ENCODE measurements around the gene AKR1C8. TPM values are rescaled to one million over a fixed set of nuclear protein-coding genes. Genes with fewer than 3 reads are reported as not detected.

Gene AKR1C8
- total and polyA plus RNA-seq, 10 of the 15 experiments (the other 5 are each of a cell fraction or from before 2014, with no cell fraction given) = 0.18 TPM; not detected in 9

GRCh38 chr10:5105626-5106025 lies 79.3 kb downstream of the AKR1C8 start (continued):
- TF ChIP-seq ZBTB40 (IDR thresholded peaks at IDR 0.05; ENCODE audit: borderline replicate concordance) (no peak), RELA (IDR thresholded peaks at IDR 0.05; ENCODE audit: borderline replicate concordance, partially characterized antibody) (no peak), NR2C1 (IDR thresholded peaks at IDR 0.05) (no peak), MTA2 (IDR thresholded peaks at IDR 0.05; ENCODE audit: low read depth) (no peak), SMAD5 (IDR thresholded peaks at IDR 0.05; ENCODE audit: low read depth) (no peak), NFYA (IDR thresholded peaks at IDR 0.05; ENCODE audit: borderline replicate concordance, low read depth, low read length) (no peak), ELK1 (IDR thresholded peaks at IDR 0.05; ENCODE audit: low read depth, low read length) (no peak), NR2F1 (conservative IDR thresholded peaks at IDR 0.05) (no peak), NFIC (IDR thresholded peaks at IDR 0.05; ENCODE audit: low read depth, low read length) (no peak), POLR2AphosphoS2 (IDR thresholded peaks at IDR 0.05; ENCODE audit: low read depth, low read length) (no peak), MLLT1 (IDR thresholded peaks at IDR 0.05) (no peak), CTCF (IDR thresholded peaks at IDR 0.05 in 2 of 3, conservative IDR thresholded peaks at IDR 0.05 in 1 of 3; ENCODE audit: control insufficient read depth in 2 of 3, extremely low read depth in 1 of 3, insufficient read depth in 1 of 3, low read depth in 3 of 3, low read length in 3 of 3) (no peak)

Other genes with a start within 250 kb of the AKR1C8 start
- 0.06 TPM in 1 of 2 replicates, not detected in the other for gene AKR1C1, start 221.7 kb downstream of the AKR1C8 start, total RNA-seq (2014; rRNA removed)
- not detected in 2 replicates for gene AKR1C1, start 221.7 kb downstream of the AKR1C8 start, total RNA-seq (2014; rRNA removed; fragmentation: Illumina TruSeq; extraction: Trizol)
- gene AKR1C1, start 221.7 kb downstream of the AKR1C8 start, total RNA-seq (2021) = 0.40 and 0.64 TPM in 2 replicates
- gene AKR1C1, start 221.7 kb downstream of the AKR1C8 start, polyA plus RNA-seq (2011; rRNA removed) = 1.1 and 1.2 TPM in 2 replicates
- not detected in 2 replicates for gene AKR1C1, start 221.7 kb downstream of the AKR1C8 start, polyA plus RNA-seq (2014; fragmentation: Illumina TruSeq; extraction: Trizol)
- under 1 TPM in 1 of 2 experiments, not detected in 1; 0.05 TPM for gene AKR1C1, start 221.7 kb downstream of the AKR1C8 start, polyA plus RNA-seq (2014; fragmentation: Nextera tagmentation; extraction: Ambion mirVana)
- gene AKR1C1, start 221.7 kb downstream of the AKR1C8 start, polyA plus RNA-seq (2014; rRNA removed) = 0.11 TPM in 1 of 2 replicates, not detected in the other
- not detected for gene AKR1C1, start 221.7 kb downstream of the AKR1C8 start, polyA plus RNA-seq (2016; fragmentation: Nextera tagmentation; extraction: Ambion mirVana)
- gene AKR1C2, start 181.3 kb downstream of the AKR1C8 start, total RNA-seq (2014; rRNA removed) = not detected in 2 replicates
- gene AKR1C2, start 181.3 kb downstream of the AKR1C8 start, total RNA-seq (2014; rRNA removed; fragmentation: Illumina TruSeq; extraction: Trizol) = not detected in 2 replicates
- gene AKR1C2, start 181.3 kb downstream of the AKR1C8 start, total RNA-seq (2021) = 0.44 TPM in 1 of 2 replicates, not detected in the other
- gene AKR1C2, start 181.3 kb downstream of the AKR1C8 start, polyA plus RNA-seq (2011; rRNA removed) = 0.31 and 0.46 TPM in 2 replicates
- gene AKR1C2, start 181.3 kb downstream of the AKR1C8 start, polyA plus RNA-seq (2014; fragmentation: Illumina TruSeq; extraction: Trizol) = not detected in 2 replicates
- not detected for gene AKR1C2, start 181.3 kb downstream of the AKR1C8 start, polyA plus RNA-seq (2014; fragmentation: Nextera tagmentation; extraction: Ambion mirVana)
- 0.08 and 0.36 TPM in 2 replicates for gene AKR1C2, start 181.3 kb downstream of the AKR1C8 start, polyA plus RNA-seq (2014; rRNA removed)
- not detected for gene AKR1C2, start 181.3 kb downstream of the AKR1C8 start, polyA plus RNA-seq (2016; fragmentation: Nextera tagmentation; extraction: Ambion mirVana)
- gene AKR1C3, start 90.7 kb downstream of the AKR1C8 start, total RNA-seq (2014; rRNA removed) = not detected in 2 replicates
- not detected in 2 replicates for gene AKR1C3, start 90.7 kb downstream of the AKR1C8 start, total RNA-seq (2014; rRNA removed; fragmentation: Illumina TruSeq; extraction: Trizol)
- 0.26 TPM in 1 of 2 replicates, not detected in the other for gene AKR1C3, start 90.7 kb downstream of the AKR1C8 start, total RNA-seq (2021)
- 0.30 and 0.35 TPM in 2 replicates for gene AKR1C3, start 90.7 kb downstream of the AKR1C8 start, polyA plus RNA-seq (2011; rRNA removed)
- not detected in 2 replicates for gene AKR1C3, start 90.7 kb downstream of the AKR1C8 start, polyA plus RNA-seq (2014; fragmentation: Illumina TruSeq; extraction: Trizol)
- not detected for gene AKR1C3, start 90.7 kb downstream of the AKR1C8 start, polyA plus RNA-seq (2014; fragmentation: Nextera tagmentation; extraction: Ambion mirVana)
- not detected in 2 replicates for gene AKR1C3, start 90.7 kb downstream of the AKR1C8 start, polyA plus RNA-seq (2014; rRNA removed)
- gene AKR1C3, start 90.7 kb downstream of the AKR1C8 start, polyA plus RNA-seq (2016; fragmentation: Nextera tagmentation; extraction: Ambion mirVana) = not detected
- not detected in 2 replicates for gene AKR1C4, start 11.7 kb upstream of the AKR1C8 start, total RNA-seq (2014; rRNA removed)
- not detected in 2 replicates for gene AKR1C4, start 11.7 kb upstream of the AKR1C8 start, total RNA-seq (2014; rRNA removed; fragmentation: Illumina TruSeq; extraction: Trizol)
- gene AKR1C4, start 11.7 kb upstream of the AKR1C8 start, total RNA-seq (2021) = not detected in 2 replicates
- not detected in 2 replicates for gene AKR1C4, start 11.7 kb upstream of the AKR1C8 start, polyA plus RNA-seq (2011; rRNA removed)
- gene AKR1C4, start 11.7 kb upstream of the AKR1C8 start, polyA plus RNA-seq (2014; fragmentation: Illumina TruSeq; extraction: Trizol) = not detected in 2 replicates
- not detected for gene AKR1C4, start 11.7 kb upstream of the AKR1C8 start, polyA plus RNA-seq (2014; fragmentation: Nextera tagmentation; extraction: Ambion mirVana)
- not detected in 2 replicates for gene AKR1C4, start 11.7 kb upstream of the AKR1C8 start, polyA plus RNA-seq (2014; rRNA removed)
- under 1 TPM in 1 of 2 experiments, not detected in 1; 0.20 TPM for gene AKR1C4, start 11.7 kb upstream of the AKR1C8 start, polyA plus RNA-seq (2016; fragmentation: Nextera tagmentation; extraction: Ambion mirVana)
- gene UCN3, start 179.8 kb upstream of the AKR1C8 start, total RNA-seq (2014; rRNA removed) = not detected in 2 replicates
- gene UCN3, start 179.8 kb upstream of the AKR1C8 start, total RNA-seq (2014; rRNA removed; fragmentation: Illumina TruSeq; extraction: Trizol) = not detected in 2 replicates
- gene UCN3, start 179.8 kb upstream of the AKR1C8 start, total RNA-seq (2021) = not detected in 2 replicates
- not detected in 2 replicates for gene UCN3, start 179.8 kb upstream of the AKR1C8 start, polyA plus RNA-seq (2011; rRNA removed)
- gene UCN3, start 179.8 kb upstream of the AKR1C8 start, polyA plus RNA-seq (2014; fragmentation: Illumina TruSeq; extraction: Trizol) = not detected in 2 replicates
- gene UCN3, start 179.8 kb upstream of the AKR1C8 start, polyA plus RNA-seq (2014; fragmentation: Nextera tagmentation; extraction: Ambion mirVana) = not detected
- not detected in 2 replicates for gene UCN3, start 179.8 kb upstream of the AKR1C8 start, polyA plus RNA-seq (2014; rRNA removed)
- gene UCN3, start 179.8 kb upstream of the AKR1C8 start, polyA plus RNA-seq (2016; fragmentation: Nextera tagmentation; extraction: Ambion mirVana) = not detected
- not detected in 2 replicates for gene TUBAL3, start 219.7 kb upstream of the AKR1C8 start, total RNA-seq (2014; rRNA removed)
- not detected in 2 replicates for gene TUBAL3, start 219.7 kb upstream of the AKR1C8 start, total RNA-seq (2014; rRNA removed; fragmentation: Illumina TruSeq; extraction: Trizol)
- gene TUBAL3, start 219.7 kb upstream of the AKR1C8 start, total RNA-seq (2021) = not detected in 2 replicates
- gene TUBAL3, start 219.7 kb upstream of the AKR1C8 start, polyA plus RNA-seq (2011; rRNA removed) = 0.03 TPM in 1 of 2 replicates, not detected in the other
- gene TUBAL3, start 219.7 kb upstream of the AKR1C8 start, polyA plus RNA-seq (2014; fragmentation: Illumina TruSeq; extraction: Trizol) = 0.06 TPM in 1 of 2 replicates, not detected in the other
- gene TUBAL3, start 219.7 kb upstream of the AKR1C8 start, polyA plus RNA-seq (2014; fragmentation: Nextera tagmentation; extraction: Ambion mirVana) = not detected
- not detected in 2 replicates for gene TUBAL3, start 219.7 kb upstream of the AKR1C8 start, polyA plus RNA-seq (2014; rRNA removed)
- gene TUBAL3, start 219.7 kb upstream of the AKR1C8 start, polyA plus RNA-seq (2016; fragmentation: Nextera tagmentation; extraction: Ambion mirVana) = not detected
- gene NET1, start 227.4 kb upstream of the AKR1C8 start, total RNA-seq (2014; rRNA removed) = 17.8 and 22.2 TPM in 2 replicates
- gene NET1, start 227.4 kb upstream of the AKR1C8 start, total RNA-seq (2014; rRNA removed; fragmentation: Illumina TruSeq; extraction: Trizol) = 16.0 and 18.3 TPM in 2 replicates
- gene NET1, start 227.4 kb upstream of the AKR1C8 start, total RNA-seq (2021) = 17.3 and 18.4 TPM in 2 replicates
- gene NET1, start 227.4 kb upstream of the AKR1C8 start, polyA plus RNA-seq (2011; rRNA removed) = 18.5 and 22.2 TPM in 2 replicates
- 21.2 and 23.9 TPM in 2 replicates for gene NET1, start 227.4 kb upstream of the AKR1C8 start, polyA plus RNA-seq (2014; fragmentation: Illumina TruSeq; extraction: Trizol)
- 1 to 10 TPM; 6.5 to 8.9 TPM for gene NET1, start 227.4 kb upstream of the AKR1C8 start, polyA plus RNA-seq (2014; fragmentation: Nextera tagmentation; extraction: Ambion mirVana)
- gene NET1, start 227.4 kb upstream of the AKR1C8 start, polyA plus RNA-seq (2014; rRNA removed) = 14.1 TPM in 2 replicates
- 10 to 100 TPM; 21.9 to 22.7 TPM for gene NET1, start 227.4 kb upstream of the AKR1C8 start, polyA plus RNA-seq (2016; fragmentation: Nextera tagmentation; extraction: Ambion mirVana)

All from GM12878 (cell line).